Right forelimb (tissue), 1 donor: Measurements from ENCODE around the gene NSD1.
A peak's percentile ranks its signal among the peaks of the same experiment; 100 is the strongest.
"Not testable (repeated sequence)": the region's sequence is repeated elsewhere in the genome, so short reads cannot be mapped to it uniquely, and the experiment has no call there.

ENCODE experiments used
- DNase-seq: peaks from one replicate; pipeline ENCODE4 v3.0.0-alpha.2; 2018

Gene NSD1

DNA sequence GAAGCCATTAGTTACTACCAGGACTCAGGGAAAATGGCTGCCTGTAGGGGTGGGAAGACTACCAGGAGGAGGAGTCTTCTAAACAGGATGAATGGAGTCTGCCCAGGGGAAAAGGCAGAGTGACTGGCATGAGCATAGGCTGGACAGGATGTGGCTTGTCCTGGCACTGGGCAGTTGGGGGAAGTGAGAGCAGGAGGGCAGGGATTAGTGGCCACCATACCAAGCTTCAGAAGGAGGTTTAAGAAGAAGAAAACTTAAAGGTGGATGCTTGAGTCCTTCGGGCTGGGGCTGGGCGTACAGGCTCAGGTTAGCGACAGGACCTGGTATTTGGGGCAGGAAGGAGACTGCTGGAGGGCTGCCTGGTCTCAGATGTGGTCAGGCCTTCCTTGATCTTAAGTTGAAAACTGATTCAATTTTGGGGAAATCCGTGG is 5.0 kb upstream of the NSD1 start:
- DNase-seq: no peak

DNA sequence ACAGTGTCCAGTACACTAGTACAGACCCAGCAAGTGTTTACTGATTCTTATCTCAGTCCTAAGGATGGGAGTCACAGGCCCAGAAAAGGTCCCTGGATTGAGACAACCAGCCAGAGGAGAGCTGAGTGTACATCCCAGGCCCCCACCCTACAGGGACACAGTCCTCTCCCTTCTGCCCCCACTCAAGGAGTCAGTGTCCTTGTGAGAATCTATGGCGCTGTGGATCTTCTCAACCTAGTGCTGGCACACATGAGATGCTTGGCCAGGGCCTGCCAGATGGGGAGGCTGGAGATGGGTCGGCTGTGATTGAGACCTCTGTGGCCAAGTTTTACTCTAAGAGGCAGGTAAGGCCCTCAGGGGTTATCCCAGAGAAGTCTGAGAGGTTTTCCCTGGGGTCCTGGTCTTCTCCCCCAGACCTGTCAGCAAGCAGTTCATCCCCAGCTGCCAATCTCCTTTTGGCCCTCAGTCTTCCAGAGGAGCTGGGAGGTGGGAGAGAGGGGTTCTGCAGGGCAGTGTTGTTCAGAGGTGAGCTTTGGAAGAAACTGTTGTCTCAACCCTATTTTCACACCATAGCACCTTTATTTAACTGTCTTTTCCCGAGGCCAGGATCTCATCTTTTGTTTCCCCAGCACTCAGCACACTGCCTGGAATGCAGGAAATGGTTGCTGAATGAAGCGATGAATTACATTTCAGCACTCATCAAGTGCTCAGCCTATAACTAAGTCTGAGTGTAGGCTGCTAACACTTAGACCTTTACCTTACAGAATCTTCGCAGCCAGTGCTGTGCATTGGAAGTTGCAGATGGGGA is 3.2 kb upstream of the NSD1 start:
- DNase-seq: no peak

- DNase-seq: no peak
These were observed 2.6 kb upstream of the NSD1 start for GRCh38 chr5:177131019-177131320.

DNA sequence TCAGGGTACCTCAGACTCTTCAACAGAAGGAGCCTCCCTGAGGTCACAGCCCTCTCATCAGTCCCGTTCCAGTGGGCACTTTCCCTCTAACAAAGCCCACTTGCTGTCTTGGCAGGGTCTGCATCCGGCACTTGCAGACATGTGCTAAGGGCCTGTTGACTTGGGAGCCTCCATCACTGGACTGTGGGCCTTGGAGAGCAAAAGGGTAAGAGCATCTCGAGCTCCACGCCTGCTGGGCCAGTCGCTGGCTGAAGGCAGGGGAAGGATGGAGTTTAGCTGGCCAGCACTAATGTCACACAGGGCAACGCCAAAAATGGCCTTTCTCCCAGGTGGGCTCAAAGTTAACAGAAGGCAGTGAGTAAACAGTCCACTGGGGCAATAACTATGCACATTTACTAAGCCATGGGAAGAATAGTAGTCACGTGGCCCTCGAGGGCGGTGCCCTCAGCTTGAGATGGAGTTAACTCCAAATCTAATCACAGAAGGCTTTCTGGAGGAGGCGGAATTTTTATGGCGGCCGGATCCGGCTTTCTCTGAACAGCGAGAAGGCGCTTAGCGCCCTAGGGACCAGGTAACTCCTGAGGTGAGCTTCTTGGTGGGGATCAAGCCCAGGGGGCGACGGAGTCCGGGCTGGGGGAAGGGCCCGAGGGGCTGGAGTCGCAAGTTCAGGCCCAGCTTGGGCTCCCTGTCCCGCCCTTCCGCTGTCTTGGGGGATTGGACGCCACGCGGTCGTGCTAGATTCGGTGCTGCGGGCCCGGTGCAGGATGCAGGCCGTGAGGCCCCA is 2.0 kb upstream of the NSD1 start:
- DNase-seq: no peak

DNA sequence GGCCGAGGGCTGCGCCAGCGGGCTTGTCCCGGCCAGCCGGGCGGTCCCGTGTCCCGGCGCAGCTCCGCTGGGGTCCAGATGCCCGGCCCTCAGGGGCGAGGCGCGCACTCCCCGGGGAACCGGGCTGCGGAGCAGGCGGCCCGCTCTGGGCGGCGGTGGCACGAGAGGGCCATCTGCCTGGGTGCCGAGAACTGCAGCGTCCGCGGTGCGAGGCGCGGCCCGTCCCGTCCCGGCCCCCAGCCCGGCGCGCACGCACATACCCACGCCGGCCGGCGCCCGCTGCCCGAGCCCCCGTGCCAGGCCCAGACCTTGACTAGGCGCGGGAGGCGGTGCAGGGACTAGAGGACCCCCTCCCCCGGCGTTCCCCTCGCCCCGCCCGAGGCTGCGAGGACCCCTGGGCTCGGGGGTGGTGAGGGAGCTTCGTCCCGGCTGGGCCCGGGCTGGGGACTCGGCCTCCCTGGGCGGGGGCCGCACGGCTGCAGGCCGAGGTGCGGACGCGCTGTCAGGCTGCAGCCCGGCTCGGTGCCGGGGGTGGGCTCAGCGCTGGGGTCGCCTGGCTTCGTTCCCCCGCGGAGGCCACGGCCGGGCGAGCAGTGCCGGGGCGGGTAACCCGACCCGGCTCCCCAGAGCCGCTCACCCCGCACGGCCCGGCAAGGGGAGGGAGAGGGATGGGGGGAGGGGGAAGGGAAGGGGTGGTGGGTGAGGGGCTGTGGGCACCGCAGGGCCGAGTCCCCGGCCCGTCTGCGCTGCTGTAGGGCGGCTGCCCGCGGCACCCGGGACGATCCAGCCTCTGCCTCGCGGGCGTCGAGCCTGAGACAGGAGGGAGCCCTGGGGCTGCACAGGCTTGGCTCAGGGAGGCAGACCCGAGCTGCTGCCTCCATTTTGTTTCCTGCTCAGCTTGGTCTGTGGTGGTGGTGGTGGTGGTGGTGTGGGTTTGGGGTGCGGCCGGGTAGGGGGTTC is 1.2 kb upstream of the NSD1 start:
- DNase-seq: peak; percentile 77

DNA sequence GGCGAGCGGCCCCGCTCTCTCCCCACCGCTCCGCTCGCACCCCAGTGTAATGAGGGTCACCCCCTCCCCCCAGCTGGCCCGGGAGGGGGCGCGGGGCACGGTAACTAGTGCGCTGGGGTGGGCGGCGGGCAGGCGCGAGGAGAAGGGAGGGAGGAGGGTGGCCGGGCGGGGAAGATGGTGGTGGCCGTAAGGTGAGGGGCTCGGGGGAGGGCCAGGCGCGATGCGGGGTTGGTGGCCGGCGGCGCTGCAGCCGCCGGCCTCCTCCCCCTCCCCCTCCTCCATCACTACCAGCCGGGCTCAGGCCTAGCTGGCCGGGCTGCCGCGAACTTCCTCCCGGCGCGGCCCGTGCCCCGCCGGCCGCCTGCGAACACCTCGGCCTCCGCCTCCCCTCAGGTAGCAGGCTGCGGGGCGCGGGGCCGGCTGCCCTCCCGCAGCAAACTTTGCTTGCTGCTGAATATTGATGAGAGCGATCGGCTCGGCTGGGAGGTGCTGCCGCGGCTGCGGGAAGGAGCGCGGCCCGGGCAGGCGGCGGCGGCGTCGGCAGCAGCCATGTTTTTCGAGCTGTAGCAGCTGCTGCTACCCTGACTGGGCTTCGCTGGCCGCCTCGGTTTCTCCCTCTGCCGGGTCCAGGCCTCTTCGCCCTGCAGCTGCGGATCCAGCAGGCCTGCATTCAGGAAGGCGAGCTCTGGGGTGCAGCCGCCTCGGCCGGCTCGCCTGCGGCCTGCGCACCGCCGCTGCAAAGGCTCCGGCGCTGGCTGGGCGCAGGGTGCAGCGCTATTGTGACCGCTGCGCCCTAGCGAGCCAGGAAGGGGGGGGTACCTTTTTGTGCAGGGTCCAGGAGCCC is 502 bp downstream of the NSD1 start:
- peak; percentile 72 for DNase-seq

DNA sequence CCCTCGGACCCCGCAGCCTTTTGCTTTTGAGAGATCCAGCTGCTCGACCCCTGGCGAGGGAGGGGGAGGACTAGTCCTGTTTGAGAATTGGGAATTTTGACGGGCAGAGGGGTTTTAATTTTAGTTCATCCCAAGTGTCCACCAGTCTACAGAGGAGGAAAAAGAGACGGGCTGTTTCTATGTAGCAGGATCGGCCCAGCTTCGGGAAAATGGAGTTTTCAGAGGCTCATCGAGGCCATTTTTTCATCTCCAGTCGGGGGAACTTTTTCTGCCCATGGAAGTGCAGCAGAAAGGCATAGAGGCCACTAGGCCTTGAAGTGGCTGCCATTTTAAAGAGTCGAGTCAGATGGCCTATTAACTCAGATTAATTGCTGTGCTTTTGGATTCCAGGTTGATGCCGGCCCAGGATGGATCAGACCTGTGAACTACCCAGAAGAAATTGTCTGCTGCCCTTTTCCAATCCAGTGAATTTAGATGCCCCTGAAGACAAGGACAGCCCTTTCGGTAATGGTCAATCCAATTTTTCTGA is 1.2 kb downstream of the NSD1 start:
- peak; percentile 50 for DNase-seq

DNA sequence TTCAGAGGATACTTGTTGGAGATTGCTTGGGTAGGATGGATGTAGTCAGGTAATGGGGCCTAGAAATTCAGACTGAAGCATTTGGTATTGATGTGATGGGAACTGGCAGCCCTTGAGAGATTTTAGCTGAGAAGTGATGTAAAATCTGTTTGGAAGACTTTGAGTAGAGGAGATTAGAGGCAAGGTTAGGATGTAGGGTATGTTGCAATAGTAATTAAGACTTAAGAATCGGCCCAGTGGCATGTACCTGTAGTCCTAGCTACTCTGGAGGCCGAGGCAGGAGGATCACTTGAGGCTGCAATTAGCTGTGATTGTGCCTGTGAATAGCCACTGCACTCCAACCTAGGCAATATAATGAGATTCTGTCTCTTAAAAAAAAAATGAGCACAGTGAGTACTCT is 6.7 kb downstream of the NSD1 start:
- no peak for DNase-seq

DNA sequence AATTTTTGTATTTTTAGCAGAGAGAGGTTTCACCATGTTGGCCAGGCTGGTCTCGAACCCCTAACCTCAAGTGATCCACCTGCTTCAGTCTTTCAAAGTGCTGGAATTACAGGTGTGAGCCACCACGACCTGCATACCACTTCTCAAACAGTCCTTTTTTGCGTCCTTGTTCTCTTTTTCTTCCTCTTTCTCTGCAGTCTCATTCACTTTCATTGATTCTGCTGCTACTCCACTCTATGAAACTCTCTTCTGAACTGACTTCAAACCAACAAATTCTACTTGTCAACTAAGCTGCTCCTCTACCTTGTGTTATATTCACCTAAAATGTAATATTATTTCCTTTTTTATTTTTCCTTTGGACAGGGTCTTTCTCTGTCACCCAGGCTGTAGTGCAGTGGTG is 7.9 kb downstream of the NSD1 start:
- DNase-seq: no peak

- DNase-seq: no peak
These were observed 8.6 kb downstream of the NSD1 start for GRCh38 chr5:177142098-177142611.

DNA sequence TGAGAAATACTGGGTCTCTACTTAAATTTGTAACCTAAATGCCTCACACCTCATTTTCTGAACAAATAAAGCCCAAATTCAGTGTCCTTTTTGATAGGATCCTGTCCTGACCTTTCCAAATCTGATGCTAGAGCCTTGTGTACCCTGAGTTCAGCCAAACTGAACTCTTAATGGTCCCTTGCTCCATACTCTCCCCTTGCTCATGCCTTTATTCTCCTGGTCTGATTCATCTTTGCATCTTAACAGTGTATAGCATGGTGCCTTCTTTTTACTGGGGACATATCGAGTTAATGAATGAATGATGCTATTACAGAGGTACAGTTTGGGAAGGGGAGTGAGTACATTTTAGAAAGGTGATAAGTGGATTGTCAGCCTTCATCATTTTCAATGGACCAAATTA is 9.2 kb downstream of the NSD1 start:
- no peak for DNase-seq

DNA sequence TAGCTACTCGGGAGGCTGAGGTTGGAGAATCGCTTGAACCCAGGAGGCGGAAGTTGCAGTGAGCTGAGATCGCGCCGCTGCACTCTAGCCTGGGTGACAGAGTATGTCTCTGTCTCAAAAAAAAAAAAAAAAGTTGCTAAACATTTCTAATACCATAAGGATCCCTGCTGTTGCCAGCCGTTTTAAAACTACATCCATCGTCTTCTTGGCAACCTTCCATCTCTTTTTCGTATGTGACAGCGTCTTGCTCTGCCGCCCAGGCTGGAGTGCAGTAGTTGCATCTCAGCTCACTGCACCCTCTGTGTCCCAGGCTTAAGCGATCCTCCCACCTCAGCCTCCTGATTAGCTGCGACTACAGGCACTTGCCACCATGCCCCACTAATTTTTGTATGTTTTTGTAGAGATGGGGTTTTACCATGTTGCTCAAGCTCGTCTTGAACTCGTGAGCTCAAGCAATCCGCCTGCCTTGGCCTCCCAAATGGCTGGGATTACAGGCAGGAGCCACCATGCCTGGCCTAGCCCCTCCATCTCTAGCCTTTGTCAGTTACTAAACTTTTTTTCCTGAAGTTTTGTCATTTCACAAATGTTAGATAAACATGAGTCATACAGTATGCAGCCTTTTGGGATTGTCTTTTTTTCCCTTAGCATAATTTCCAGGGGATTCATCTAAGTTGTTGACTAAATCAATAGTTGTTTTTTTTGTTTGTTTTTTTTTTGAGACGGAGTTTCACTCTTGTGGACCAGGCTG is 13.5 kb downstream of the NSD1 start:
- no peak for DNase-seq

- DNase-seq: not testable (repeated sequence)
These were observed 16.5 kb downstream of the NSD1 start for GRCh38 chr5:177150061-177150460.

DNA sequence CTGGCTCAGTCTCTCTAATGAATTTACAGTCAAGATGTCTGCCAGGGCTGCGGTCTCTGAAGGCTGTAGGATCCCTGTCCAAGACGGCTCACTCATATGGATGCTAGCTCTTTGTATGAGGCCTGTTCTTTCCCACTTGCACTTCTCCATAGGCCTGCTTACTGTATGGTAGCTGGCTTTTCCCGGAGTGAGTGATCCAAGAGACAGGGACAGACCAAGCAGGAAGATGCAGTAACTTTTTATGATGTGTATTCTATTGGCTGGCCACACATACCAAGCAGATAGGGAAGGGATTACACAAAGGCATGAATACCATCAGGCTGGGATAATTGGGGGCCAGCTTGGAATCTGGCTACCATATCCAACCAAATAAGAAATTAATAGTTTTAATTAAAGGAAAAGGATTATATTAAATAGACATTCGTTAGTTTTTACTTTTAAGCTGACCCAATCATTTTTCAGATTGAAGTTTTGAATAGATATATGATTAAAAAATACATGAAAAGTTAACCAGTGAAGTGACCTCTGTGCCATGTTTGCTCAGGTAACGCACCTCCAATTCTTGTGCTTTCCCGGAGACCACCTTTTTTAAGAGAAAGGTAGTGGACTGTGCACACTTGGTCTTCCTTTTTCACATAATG is 20.6 kb downstream of the NSD1 start:
- DNase-seq: no peak

- no peak for DNase-seq
These were observed 28.8 kb downstream of the NSD1 start for GRCh38 chr5:177162379-177162778.

DNA sequence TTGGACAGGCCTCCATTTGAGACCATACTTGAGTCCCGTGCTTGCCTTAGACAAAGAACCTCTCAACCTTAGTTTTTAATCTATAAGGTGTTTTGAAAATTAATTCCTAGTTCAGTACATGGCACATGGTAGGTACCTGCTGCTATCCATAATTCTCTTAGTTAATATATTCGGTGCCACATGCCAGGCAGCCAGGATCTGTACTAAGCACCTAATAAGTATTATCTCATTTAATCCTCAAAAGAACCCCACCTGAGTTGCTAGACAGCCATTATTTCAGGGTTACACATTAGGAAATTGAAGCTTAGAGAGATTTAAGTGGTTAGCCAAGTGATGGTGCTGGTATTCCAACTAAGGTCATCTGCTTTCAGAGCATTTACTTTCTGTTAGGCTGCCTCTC is 29.9 kb downstream of the NSD1 start:
- no peak for DNase-seq

DNA sequence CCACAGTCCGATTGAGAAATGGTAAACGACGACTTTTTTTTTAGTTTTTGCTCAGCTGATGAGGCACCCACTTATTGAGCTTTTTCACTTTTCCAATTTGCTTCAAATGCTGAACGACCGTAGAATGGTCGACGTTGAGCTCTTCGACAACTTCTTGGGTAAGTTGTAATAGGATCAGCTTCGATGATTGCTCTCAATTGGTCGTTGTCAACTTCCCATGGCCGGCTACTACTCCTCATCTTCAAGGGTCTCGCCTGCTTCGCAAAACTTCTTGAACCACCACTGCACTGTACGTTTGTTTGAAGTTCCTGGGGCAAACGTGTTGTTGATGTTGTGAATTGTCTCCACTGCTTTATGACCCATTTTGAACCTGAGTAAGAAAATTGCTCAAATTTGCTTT is 35.7 kb downstream of the NSD1 start:
- no peak for DNase-seq

GRCh38 chr5:177171961-177172360 is 38.4 kb downstream of the NSD1 start:
- DNase-seq: no peak

DNA sequence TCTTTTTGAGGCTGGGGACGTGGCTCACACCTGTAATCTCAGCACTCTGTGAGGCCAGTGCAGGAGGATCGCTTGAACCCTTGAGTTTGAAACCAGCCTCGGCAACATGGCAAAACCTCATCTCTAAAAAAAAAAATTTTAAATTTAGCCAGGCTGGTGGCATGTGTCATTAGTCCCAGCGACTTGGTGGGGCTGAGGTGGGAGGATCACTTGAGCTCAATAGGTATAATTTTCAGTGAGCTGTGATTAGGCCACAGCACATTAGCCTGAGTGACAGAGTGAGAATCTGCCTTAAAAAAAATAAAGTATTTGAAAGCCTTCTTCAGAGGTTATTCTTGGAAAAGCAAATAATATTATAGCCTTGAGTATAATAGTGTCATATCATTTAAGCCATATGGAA is 41.8 kb downstream of the NSD1 start:
- DNase-seq: no peak

- no peak for DNase-seq
These were observed 42.7 kb downstream of the NSD1 start for GRCh38 chr5:177176175-177176711.
